Measurements from ENCODE around the gene JAM3. TPM values are rescaled to one million over a fixed set of nuclear protein-coding genes. Genes with fewer than 3 reads are reported as not detected.
"Not testable (repeated sequence)": the region's sequence is repeated elsewhere in the genome, so short reads cannot be mapped to it uniquely, and the experiment has no call there.

Gene JAM3
- total RNA-seq, 4 donors from 2014 or later: 84.2 to 122 (median 96.5) TPM

DNA sequence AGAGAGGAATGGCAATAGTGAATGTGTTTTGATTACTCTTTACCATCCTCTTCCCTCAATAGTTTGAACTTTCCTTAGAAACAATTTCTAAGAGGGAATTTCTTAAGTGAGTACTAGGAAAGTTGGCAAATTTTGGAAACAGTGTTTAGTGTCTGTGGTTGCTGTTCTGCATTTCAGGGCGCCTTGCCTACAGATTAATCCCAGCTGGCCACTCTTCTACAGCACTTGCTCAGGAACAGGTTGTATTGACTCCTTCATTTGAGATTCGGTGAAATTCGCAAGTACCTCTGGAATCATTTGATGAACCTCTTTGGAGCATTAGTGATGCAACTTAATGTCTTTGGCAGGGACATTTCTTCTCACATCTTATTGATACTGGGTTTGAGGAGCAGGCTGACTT is 28.3 kb downstream of the JAM3 start:
- no peaks in the 10 kb centered on the region for H3K9me3 ChIP-seq
- no peak overlapping the region for H3K27ac ChIP-seq (replicated peaks in 1 of 4)
- H3K4me3 ChIP-seq: no peak overlapping the region
- TF ChIP-seq, protein P1, sequence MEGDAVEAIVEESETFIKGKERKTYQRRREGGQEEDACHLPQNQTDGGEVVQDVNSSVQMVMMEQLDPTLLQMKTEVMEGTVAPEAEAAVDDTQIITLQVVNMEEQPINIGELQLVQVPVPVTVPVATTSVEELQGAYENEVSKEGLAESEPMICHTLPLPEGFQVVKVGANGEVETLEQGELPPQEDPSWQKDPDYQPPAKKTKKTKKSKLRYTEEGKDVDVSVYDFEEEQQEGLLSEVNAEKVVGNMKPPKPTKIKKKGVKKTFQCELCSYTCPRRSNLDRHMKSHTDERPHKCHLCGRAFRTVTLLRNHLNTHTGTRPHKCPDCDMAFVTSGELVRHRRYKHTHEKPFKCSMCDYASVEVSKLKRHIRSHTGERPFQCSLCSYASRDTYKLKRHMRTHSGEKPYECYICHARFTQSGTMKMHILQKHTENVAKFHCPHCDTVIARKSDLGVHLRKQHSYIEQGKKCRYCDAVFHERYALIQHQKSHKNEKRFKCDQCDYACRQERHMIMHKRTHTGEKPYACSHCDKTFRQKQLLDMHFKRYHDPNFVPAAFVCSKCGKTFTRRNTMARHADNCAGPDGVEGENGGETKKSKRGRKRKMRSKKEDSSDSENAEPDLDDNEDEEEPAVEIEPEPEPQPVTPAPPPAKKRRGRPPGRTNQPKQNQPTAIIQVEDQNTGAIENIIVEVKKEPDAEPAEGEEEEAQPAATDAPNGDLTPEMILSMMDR (IDR thresholded peaks at IDR 0.05): no peak
- TF ChIP-seq POLR2A (IDR thresholded peaks at IDR 0.05; ENCODE audit: low read depth) (no peak), EP300 (IDR thresholded peaks at IDR 0.05) (no peak), POLR2AphosphoS5 (IDR thresholded peaks at IDR 0.05) (no peak)
- H3K36me3 ChIP-seq: no peaks in the 10 kb centered on the region
- 83% methylated on average over 3 of the region's 3 CpGs for WGBS
- no peaks in the 10 kb centered on the region for H3K27me3 ChIP-seq
- H3K4me1 ChIP-seq: no peaks in the 10 kb centered on the region
- intact Hi-C loops (cut with DNase I): no loop called here
- DNase-seq (ENCODE audit: extremely low spot score): no peak

DNA sequence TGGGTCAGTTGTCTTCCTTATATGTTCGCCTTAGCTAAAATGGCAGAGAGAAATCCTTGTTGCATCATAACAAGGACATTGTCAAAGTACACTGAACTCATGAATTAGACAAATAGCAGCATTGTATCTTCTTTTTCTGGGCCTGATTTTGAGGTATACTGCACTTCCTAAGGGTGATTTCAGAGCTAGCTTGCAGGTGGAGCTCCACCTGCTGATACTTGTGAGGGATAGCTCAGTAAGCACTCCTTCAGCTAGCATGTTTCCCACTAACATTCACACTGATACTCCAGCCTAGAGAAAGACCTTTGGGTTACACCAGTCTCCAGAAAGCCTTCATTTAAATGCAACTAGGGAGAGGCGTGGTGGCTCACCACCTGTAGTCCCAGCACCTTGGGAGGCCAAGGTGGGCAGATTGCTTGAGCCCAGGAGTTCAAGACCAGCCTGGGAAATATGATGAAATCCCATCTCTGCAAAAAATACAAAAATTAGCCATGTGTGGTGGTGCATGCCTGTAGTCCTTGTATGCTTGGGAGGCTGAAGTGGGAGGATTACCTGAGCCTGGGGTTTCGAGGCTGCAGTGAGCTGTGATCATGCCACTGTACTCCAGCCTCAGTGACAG is 29.8 kb downstream of the JAM3 start:
- no peak for DNase-seq (ENCODE audit: extremely low spot score)
- intact Hi-C loops (cut with DNase I): no loop called here
- 98% methylated on average over 3 of the region's 3 CpGs for WGBS
- H3K27me3 ChIP-seq: no peaks in the 10 kb centered on the region
- no peaks in the 10 kb centered on the region for H3K36me3 ChIP-seq
- no peak overlapping the region for H3K4me3 ChIP-seq
- no peaks in the 10 kb centered on the region for H3K4me1 ChIP-seq
- no peak overlapping the region for H3K27ac ChIP-seq (replicated peaks in 1 of 4)
- H3K9me3 ChIP-seq: no peaks in the 10 kb centered on the region
- TF ChIP-seq POLR2A (IDR thresholded peaks at IDR 0.05; ENCODE audit: low read depth): no peak
- TF ChIP-seq, protein P1 (IDR thresholded peaks at IDR 0.05): peak in 1 of 3 experiments; percentile 9

DNA sequence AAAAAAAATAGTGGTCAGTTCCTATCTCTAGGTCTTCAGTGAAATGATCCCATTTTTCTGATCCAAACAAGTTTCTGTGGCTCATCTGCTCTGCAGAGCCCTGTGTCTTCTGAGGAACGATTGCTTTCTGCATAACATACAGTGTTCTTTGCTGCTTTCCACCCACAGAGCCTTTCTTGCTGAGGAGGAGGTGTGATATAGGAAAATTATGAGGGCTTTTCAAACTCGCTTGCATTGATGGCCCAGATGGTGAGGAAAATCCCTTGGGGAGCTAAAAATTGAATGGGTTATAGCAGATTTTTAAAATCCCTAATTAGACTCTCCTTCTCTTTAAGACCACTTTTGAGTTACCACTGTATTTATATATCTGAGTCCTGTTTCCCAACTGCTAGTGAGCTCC is 31.3 kb downstream of the JAM3 start:
- 74% methylated on average over 2 of the region's 2 CpGs for WGBS
- Histone ChIP-seq H3K36me3 (no peaks in the 10 kb centered on the region), H3K27ac (replicated peaks in 1 of 4) (no peak overlapping the region), H3K4me3 (no peak overlapping the region), H3K9me3 (no peaks in the 10 kb centered on the region), H3K4me1 (no peaks in the 10 kb centered on the region), H3K27me3 (no peaks in the 10 kb centered on the region)
- no peak for TF ChIP-seq POLR2A (IDR thresholded peaks at IDR 0.05; ENCODE audit: low read depth)
- no peak for TF ChIP-seq EP300 (IDR thresholded peaks at IDR 0.05)
- intact Hi-C loops (cut with DNase I): no loop called here
- DNase-seq (ENCODE audit: extremely low spot score): no peak

DNA sequence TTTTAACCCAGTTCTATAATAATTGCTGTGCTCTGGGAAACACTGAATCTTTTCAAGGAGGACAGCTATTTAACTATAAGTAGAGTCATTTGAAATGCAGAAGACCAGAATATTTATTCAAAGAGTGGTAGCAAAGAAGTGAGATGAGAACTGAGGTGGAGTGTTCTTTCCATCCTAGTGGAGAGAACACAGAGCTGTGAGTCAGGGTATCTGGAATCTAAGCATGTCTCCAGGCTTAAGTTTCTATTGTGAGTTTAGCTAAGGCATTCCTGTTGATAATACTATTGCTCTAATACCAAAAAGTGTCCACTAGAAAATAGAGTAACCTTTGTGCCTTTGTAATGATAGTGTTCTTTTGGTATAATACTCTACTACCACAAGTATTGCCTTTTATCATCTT is 32.4 kb downstream of the JAM3 start:
- no peak overlapping the region for H3K27ac ChIP-seq (replicated peaks in 1 of 4)
- no peak overlapping the region for H3K4me3 ChIP-seq
- no peaks in the 10 kb centered on the region for H3K9me3 ChIP-seq
- TF ChIP-seq POLR2A (IDR thresholded peaks at IDR 0.05; ENCODE audit: low read depth) (no peak), POLR2AphosphoS5 (IDR thresholded peaks at IDR 0.05) (no peak), EP300 (IDR thresholded peaks at IDR 0.05) (no peak)
- TF ChIP-seq, protein P1 (IDR thresholded peaks at IDR 0.05): no peak
- intact Hi-C loops (cut with DNase I): no loop called here
- no peaks in the 10 kb centered on the region for H3K4me1 ChIP-seq
- DNase-seq (ENCODE audit: extremely low spot score): no peak
- H3K36me3 ChIP-seq: no peaks in the 10 kb centered on the region
- H3K27me3 ChIP-seq: no peaks in the 10 kb centered on the region

DNA sequence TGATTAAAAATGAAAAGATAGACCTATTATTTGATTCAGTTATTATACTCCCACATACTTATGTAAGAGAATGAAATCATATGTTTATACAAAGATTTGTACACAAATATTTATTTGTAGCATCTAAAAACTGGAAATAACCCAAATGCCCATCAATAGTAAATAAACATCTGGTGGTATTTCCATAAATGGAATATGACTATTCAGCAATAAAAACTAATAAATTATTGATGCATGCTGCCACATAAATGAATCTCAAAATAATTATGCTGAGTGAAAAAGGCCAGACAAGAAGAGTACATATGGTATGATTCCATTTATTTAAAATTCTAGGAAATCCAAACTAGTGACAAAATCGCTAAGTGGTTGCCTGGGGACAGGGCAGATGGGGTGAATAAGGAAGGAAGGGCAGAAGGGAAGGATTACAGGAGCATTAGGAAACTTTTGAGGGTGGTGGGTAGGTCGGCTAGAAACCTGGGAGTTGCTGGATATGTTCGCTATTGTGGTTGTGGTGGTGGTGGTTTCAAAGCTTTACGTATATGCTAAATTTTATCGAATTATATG is 41.5 kb downstream of the JAM3 start:
- H3K27me3 ChIP-seq: no peaks in the 10 kb centered on the region
- no peak overlapping the region for H3K4me3 ChIP-seq
- no peak for DNase-seq (ENCODE audit: extremely low spot score)
- no peaks in the 10 kb centered on the region for H3K36me3 ChIP-seq
- no peak overlapping the region for H3K27ac ChIP-seq (replicated peaks in 1 of 4)
- TF ChIP-seq POLR2A (IDR thresholded peaks at IDR 0.05; ENCODE audit: low read depth) (no peak), EP300 (IDR thresholded peaks at IDR 0.05) (no peak), POLR2AphosphoS5 (IDR thresholded peaks at IDR 0.05) (no peak)
- TF ChIP-seq, protein P1 (IDR thresholded peaks at IDR 0.05): no peak
- H3K9me3 ChIP-seq: peaks cover 0 to 11% (median 0%) of the 10 kb centered on the region in 4 donors
- intact Hi-C loops (cut with DNase I): no loop called here
- 93% methylated on average over 5 of the region's 5 CpGs for WGBS
- peaks cover 0 to 5% (median 1%) of the 10 kb centered on the region in 4 donors for H3K4me1 ChIP-seq

DNA sequence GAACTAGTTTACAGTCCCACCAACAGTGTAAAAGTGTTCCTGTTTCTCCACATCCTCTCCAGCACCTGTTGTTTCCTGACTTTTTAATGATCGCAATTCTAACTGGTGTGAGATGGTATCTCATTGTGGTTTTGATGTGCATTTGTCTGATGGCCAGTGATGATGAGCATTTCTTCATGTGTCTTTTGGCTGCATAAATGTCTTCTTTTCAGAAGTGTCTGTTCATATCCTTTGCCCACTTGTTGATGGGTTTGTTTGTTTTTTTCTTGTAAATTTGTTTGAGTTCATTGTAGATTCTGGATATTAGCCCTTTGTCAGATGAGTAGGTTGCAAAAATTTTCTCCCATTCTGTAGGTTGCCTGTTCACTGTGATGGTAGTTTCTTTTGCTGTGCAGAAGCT is 44.9 kb downstream of the JAM3 start:
- no CpG with 5 or more reads among the region's 1 CpG for WGBS
- H3K9me3 ChIP-seq; DNase-seq (ENCODE audit: extremely low spot score): not testable (repeated sequence)

More for the DNA sequence above, 44.9 kb downstream of the JAM3 start:
- H3K4me3 ChIP-seq; intact Hi-C loops (cut with DNase I); H3K27me3 ChIP-seq; H3K36me3 ChIP-seq; H3K27ac ChIP-seq (replicated peaks in 1 of 4): not testable (repeated sequence)
- H3K4me1 ChIP-seq: peaks cover 0 to 29% (median 26%) of the 10 kb centered on the region in 4 donors

Data from esophagus muscularis mucosa (tissue), 4 donors.